HG02870 (cell line): ENCODE measurements around the gene NCKAP5.

Experiments
- ATAC-seq: cut with Tn5 transposase; IDR thresholded peaks from one replicate; pipeline ENCODE4 v1.9.1; 2021; ENCODE audit warnings: mild to moderate bottlenecking, moderate library complexity; ENCODE audit not compliant: unreplicated experiment

Gene NCKAP5

GRCh38 chr2:132790207-132790785 is 778.0 kb downstream of the NCKAP5 start:
- no peak for ATAC-seq

GRCh38 chr2:132789066-132789465 is 779.2 kb downstream of the NCKAP5 start:
- no peak for ATAC-seq

GRCh38 chr2:132788310-132788838 is 779.9 kb downstream of the NCKAP5 start:
- ATAC-seq: no peak

GRCh38 chr2:132783883-132784282 is 784.4 kb downstream of the NCKAP5 start:
- ATAC-seq: no peak

GRCh38 chr2:132782176-132782783 is 786.0 kb downstream of the NCKAP5 start:
- ATAC-seq: no peak

- no peak for ATAC-seq
These were observed 787.6 kb downstream of the NCKAP5 start for GRCh38 chr2:132780651-132781050.

- ATAC-seq: no peak
These were observed 789.0 kb downstream of the NCKAP5 start for GRCh38 chr2:132779206-132779721.

GRCh38 chr2:132776287-132776686 is 792.0 kb downstream of the NCKAP5 start:
- no peak for ATAC-seq

GRCh38 chr2:132774189-132774588 is 794.1 kb downstream of the NCKAP5 start:
- no peak for ATAC-seq

GRCh38 chr2:132773331-132773730 is 794.9 kb downstream of the NCKAP5 start:
- ATAC-seq: no peak

GRCh38 chr2:132772340-132772739 is 795.9 kb downstream of the NCKAP5 start:
- ATAC-seq: no peak

GRCh38 chr2:132766573-132766972 is 801.7 kb downstream of the NCKAP5 start:
- no peak for ATAC-seq

GRCh38 chr2:132761437-132761836 is 806.8 kb downstream of the NCKAP5 start:
- no peak for ATAC-seq

- ATAC-seq: no peak
These were observed 807.3 kb downstream of the NCKAP5 start for GRCh38 chr2:132760971-132761370.

- ATAC-seq: no peak
These were observed 807.9 kb downstream of the NCKAP5 start for GRCh38 chr2:132760405-132760804.

GRCh38 chr2:132758995-132759394 is 809.3 kb downstream of the NCKAP5 start:
- ATAC-seq: no peak

GRCh38 chr2:132757676-132758075 is 810.6 kb downstream of the NCKAP5 start:
- no peak for ATAC-seq

GRCh38 chr2:132757002-132757589 is 811.2 kb downstream of the NCKAP5 start:
- ATAC-seq: no peak

GRCh38 chr2:132754867-132755472 is 813.3 kb downstream of the NCKAP5 start:
- no peak for ATAC-seq

- no peak for ATAC-seq
These were observed 813.9 kb downstream of the NCKAP5 start for GRCh38 chr2:132754392-132754791.

GRCh38 chr2:132752421-132753206 is 815.6 kb downstream of the NCKAP5 start:
- no peak for ATAC-seq
